ENCODE measurements around the gene ANKIB1. TPM values are rescaled to one million over a fixed set of nuclear protein-coding genes. Genes with fewer than 3 reads are reported as not detected.

Gene ANKIB1
- total RNA-seq, 4 donors from 2014 or later, result 44.1 to 53.3 (median 44.9) TPM

DNA sequence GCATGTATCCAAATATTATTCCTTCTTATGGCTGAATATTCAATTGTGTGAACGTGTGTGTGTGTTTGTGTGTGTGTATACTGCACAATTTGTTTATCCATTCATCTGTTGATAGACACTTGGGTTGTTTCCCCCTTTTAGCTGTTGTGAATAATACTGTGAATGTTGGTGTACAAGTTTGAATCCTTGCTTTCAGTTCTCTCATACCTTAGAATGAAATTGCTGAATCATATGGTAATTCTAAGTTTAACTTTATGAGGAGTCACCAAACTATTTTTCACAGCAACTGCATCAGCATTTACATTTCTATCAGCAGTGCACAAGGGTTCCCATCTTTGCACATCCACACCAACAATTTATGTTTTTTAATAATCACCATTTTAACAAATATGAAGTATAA, 114.6 kb downstream of the ANKIB1 start:
- intact Hi-C loops (cut with DNase I), result no loop called here
- no peaks in the 10 kb centered on the region for H3K4me1 ChIP-seq
- WGBS, 2 donors, result 95 to 98% methylated on average over 1 of the region's 1 CpG
- TF ChIP-seq POLR2A (IDR thresholded peaks at IDR 0.05), result no peak
- TF ChIP-seq, protein P1, sequence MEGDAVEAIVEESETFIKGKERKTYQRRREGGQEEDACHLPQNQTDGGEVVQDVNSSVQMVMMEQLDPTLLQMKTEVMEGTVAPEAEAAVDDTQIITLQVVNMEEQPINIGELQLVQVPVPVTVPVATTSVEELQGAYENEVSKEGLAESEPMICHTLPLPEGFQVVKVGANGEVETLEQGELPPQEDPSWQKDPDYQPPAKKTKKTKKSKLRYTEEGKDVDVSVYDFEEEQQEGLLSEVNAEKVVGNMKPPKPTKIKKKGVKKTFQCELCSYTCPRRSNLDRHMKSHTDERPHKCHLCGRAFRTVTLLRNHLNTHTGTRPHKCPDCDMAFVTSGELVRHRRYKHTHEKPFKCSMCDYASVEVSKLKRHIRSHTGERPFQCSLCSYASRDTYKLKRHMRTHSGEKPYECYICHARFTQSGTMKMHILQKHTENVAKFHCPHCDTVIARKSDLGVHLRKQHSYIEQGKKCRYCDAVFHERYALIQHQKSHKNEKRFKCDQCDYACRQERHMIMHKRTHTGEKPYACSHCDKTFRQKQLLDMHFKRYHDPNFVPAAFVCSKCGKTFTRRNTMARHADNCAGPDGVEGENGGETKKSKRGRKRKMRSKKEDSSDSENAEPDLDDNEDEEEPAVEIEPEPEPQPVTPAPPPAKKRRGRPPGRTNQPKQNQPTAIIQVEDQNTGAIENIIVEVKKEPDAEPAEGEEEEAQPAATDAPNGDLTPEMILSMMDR (IDR thresholded peaks at IDR 0.05), result no peak
- no peaks in the 10 kb centered on the region for H3K9me3 ChIP-seq
- no peaks in the 10 kb centered on the region for H3K36me3 ChIP-seq
- H3K27ac ChIP-seq, result no peak overlapping the region
- DNase-seq, result no peak
- H3K4me3 ChIP-seq (replicated peaks in 1 of 3), result no peak overlapping the region
- H3K27me3 ChIP-seq, result no peaks in the 10 kb centered on the region

DNA sequence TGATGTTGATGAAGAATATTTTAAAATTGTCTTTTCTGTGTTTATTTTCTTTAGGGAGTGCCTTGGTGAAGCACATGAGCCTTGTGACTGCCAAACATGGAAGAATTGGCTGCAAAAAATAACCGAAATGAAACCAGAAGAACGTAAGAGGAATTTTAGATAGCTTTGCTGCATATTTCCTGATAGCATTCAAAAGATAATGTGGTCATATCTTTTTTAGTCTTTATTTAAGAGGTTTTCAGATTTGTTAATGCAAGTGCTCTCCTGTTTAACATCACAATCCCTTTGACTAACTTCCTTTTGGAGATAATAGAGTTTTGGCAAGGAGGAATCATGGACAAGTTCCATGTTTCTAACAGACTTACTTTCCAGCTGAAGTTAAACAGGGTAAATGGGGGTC, 116.4 kb downstream of the ANKIB1 start:
- H3K4me1 ChIP-seq, result no peaks in the 10 kb centered on the region
- H3K27ac ChIP-seq, result no peak overlapping the region
- no peaks in the 10 kb centered on the region for H3K9me3 ChIP-seq
- no peaks in the 10 kb centered on the region for H3K36me3 ChIP-seq
- 87 to 94% methylated on average over 2 of the region's 2 CpGs for WGBS, 2 donors
- no peak for TF ChIP-seq POLR2A (IDR thresholded peaks at IDR 0.05)
- TF ChIP-seq, protein P1 (IDR thresholded peaks at IDR 0.05), result no peak
- no peak for DNase-seq
- H3K4me3 ChIP-seq (replicated peaks in 1 of 3), result no peak overlapping the region
- no peaks in the 10 kb centered on the region for H3K27me3 ChIP-seq
- intact Hi-C loops (cut with DNase I), result no loop called here

DNA sequence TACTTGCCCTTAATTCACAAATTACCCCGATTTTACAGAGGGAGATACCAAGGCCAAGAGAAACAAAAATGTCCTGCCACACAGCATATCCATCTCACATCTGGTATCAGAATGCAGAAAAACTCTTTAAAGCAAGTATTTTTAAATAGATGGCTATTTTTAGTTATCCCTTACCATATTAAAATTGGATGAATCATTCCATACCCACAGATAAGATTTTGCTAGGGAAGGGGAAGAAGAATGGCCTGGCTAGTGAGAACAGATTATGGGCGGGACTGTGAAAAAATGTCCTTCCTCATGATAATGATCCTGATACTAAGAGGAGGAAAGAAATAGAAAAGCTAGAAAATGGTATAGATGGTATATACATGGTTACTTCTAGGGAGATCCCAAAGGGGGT, 121.0 kb downstream of the ANKIB1 start:
- H3K27ac ChIP-seq, result no peak overlapping the region
- H3K9me3 ChIP-seq, result no peaks in the 10 kb centered on the region
- no peaks in the 10 kb centered on the region for H3K27me3 ChIP-seq
- H3K36me3 ChIP-seq, result no peaks in the 10 kb centered on the region
- TF ChIP-seq, protein P1 (IDR thresholded peaks at IDR 0.05), result no peak
- TF ChIP-seq POLR2A (IDR thresholded peaks at IDR 0.05), result no peak
- intact Hi-C loops (cut with DNase I), result no loop called here
- no peaks in the 10 kb centered on the region for H3K4me1 ChIP-seq
- no peak overlapping the region for H3K4me3 ChIP-seq (replicated peaks in 1 of 3)
- no peak for DNase-seq
- WGBS, 2 donors, result 88 to 94% methylated on average over 2 of the region's 2 CpGs

DNA sequence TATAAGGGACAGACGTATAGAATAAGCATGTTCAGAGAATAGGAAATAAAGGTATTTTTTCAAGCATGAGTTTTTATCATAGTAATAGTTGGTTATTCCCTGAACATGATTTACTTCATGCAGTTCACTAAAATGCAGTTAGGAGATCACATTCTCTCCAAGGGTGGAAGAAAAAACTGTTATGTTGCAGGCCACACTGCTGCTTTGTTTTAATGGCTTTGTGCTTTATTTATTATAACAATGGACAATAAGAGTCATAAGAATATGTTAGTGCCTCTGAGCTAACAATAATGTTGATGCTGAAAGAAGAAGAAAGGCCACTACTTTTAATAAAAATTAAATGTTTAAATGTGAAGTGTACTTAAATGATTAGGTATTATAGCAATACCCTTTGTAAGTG, 123.0 kb downstream of the ANKIB1 start:
- H3K36me3 ChIP-seq, result no peaks in the 10 kb centered on the region

DNA sequence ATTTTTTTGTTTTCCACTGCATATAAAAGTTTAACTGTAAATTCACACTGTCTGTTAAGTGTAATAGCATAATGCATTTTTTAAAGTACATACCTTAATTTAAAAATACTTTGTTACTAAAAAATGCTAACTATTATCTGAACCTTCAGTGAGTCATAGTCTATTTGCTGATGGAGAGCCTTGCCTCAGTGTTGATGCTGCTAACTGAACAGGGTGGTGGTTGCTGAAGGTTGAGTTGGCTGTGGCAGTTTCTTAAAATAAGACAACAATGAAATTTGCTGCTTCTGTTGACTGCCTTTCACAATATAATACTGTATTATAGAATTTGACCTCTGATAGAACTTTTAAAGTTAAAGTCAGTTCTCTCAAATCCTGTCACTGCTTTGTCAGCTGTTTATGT, 129.2 kb downstream of the ANKIB1 start:
- H3K9me3 ChIP-seq, result no peaks in the 10 kb centered on the region
- no peak overlapping the region for H3K4me3 ChIP-seq (replicated peaks in 1 of 3)
- no peaks in the 10 kb centered on the region for H3K27me3 ChIP-seq
- H3K4me1 ChIP-seq, result no peaks in the 10 kb centered on the region
- DNase-seq, result no peak
- TF ChIP-seq, protein P1 (IDR thresholded peaks at IDR 0.05), result no peak
- TF ChIP-seq POLR2A (IDR thresholded peaks at IDR 0.05), result no peak
- no peak overlapping the region for H3K27ac ChIP-seq
- H3K36me3 ChIP-seq, result no peaks in the 10 kb centered on the region
- intact Hi-C loops (cut with DNase I), result no loop called here

More for the DNA sequence above, 123.0 kb downstream of the ANKIB1 start:
- intact Hi-C loops (cut with DNase I), result no loop called here
- H3K4me1 ChIP-seq, result no peaks in the 10 kb centered on the region
- no peak overlapping the region for H3K27ac ChIP-seq
- no peak overlapping the region for H3K4me3 ChIP-seq (replicated peaks in 1 of 3)
- no peak for TF ChIP-seq POLR2A (IDR thresholded peaks at IDR 0.05)
- TF ChIP-seq, protein P1 (IDR thresholded peaks at IDR 0.05), result no peak
- H3K27me3 ChIP-seq, result no peaks in the 10 kb centered on the region
- WGBS, 2 donors, result 89 to 95% methylated on average over 1 of the region's 1 CpG
- no peaks in the 10 kb centered on the region for H3K9me3 ChIP-seq
- DNase-seq, result no peak
